B cell (primary cell): ENCODE results near the gene CPOX. TPM values are rescaled to one million over a fixed set of nuclear protein-coding genes. Genes with fewer than 3 reads are reported as not detected.
A peak's percentile ranks its signal among the peaks of the same experiment; 100 is the strongest.

Source experiments
- ATAC-seq: fragments of 200-7000 bp; cut with Tn5 transposase; one replicate; pipeline ENCODE4 v1.10.0; 2021; ENCODE audit warnings: low read depth, mild to moderate bottlenecking, moderate number of reproducible peaks, moderate library complexity
- CTCF ChIA-PET: fragments of 350-600 bp; sonication (Branson Sonifier 250); formaldehyde crosslinking; loops from one replicate; lab custom pipeline; 2021; ENCODE audit warnings: antibody characterized with exemption, inconsistent platforms; lab: Charles Lee
- POLR2A ChIA-PET: fragments of 350-600 bp; sonication (Branson Sonifier 250); formaldehyde crosslinking; loops from one replicate; lab custom pipeline; 2021; ENCODE audit warnings: antibody characterized with exemption; lab: Charles Lee
- DNase-seq: peaks from one replicate; pipeline ENCODE4 v3.0.0; 2013
- H2AFZ ChIP-seq: 2 replicates; pipeline ENCODE4 v1.6.1; 2012; ENCODE audit warnings: mild to moderate bottlenecking, low read depth, low read length; ENCODE audit not compliant: insufficient read depth, poor library complexity, severe bottlenecking
- H3K27ac ChIP-seq, 2 donors: 1 replicate in 1 of 2; 2 replicates in 1 of 2; pipeline ENCODE4 v1.5.1; 2012 to 2013; ENCODE audit warnings: low read length in 2 of 2, mild to moderate bottlenecking in 2 of 2, moderate library complexity in 1 of 2
- H3K27me3 ChIP-seq, 4 experiments: fragments of 200-600 bp in 1 of 4; sonication (generic) in 1 of 4; replicated peaks in 1 of 4; 1 replicate in 2 of 4; 2 replicates in 2 of 4; pipeline versions ENCODE4 v1.6.1 to v1.7.0; 2013 to 2016; ENCODE audit warnings: low read length in 3 of 4, mild to moderate bottlenecking in 2 of 4, mixed read lengths in 1 of 4, moderate library complexity in 1 of 4; ENCODE audit not compliant: insufficient read depth in 4 of 4, control insufficient read depth in 3 of 4; ENCODE audit errors: control extremely low read depth in 1 of 4
- H3K36me3 ChIP-seq, 2 experiments: replicated peaks in 1 of 2; 1 replicate in 1 of 2; 2 replicates in 1 of 2; pipeline versions ENCODE4 v1.6.1 to v1.7.1; 2013; ENCODE audit warnings: low read length in 1 of 2; ENCODE audit not compliant: insufficient read depth in 2 of 2, control insufficient read depth in 1 of 2; ENCODE audit errors: control extremely low read depth in 1 of 2, extremely low read depth in 1 of 2
- H3K4me1 ChIP-seq, 2 donors: fragments of 200-600 bp in 1 of 2; sonication (generic) in 1 of 2; 1 replicate in 1 of 2; 2 replicates in 1 of 2; pipeline versions ENCODE4 v1.5.1 to v1.6.1; 2013 to 2017; ENCODE audit warnings: low read length in 2 of 2; ENCODE audit not compliant: control insufficient read depth in 2 of 2, insufficient read depth in 2 of 2
- H3K4me2 ChIP-seq: replicated peaks from 2 replicates; pipeline ENCODE3; 2012; ENCODE audit warnings: mild to moderate bottlenecking, low read depth, low read length; ENCODE audit not compliant: poor library complexity, severe bottlenecking
- H3K4me3 ChIP-seq, 5 experiments: fragments of 200-600 bp in 1 of 5; sonication (generic) in 1 of 5; 1 replicate in 3 of 5; 2 replicates in 2 of 5; pipeline versions ENCODE4 v1.5.1 to v1.7.0; 2011 to 2016; ENCODE audit warnings: low read length in 4 of 5, mild to moderate bottlenecking in 4 of 5, low read depth in 2 of 5, control low read depth in 1 of 5, moderate library complexity in 1 of 5; ENCODE audit not compliant: insufficient read depth in 1 of 5; ENCODE audit errors: control extremely low read depth in 1 of 5, extremely low read depth in 1 of 5
- H3K79me2 ChIP-seq: fragments of 200-600 bp; sonication (generic); one replicate; pipeline ENCODE4 v1.6.0; 2016; ENCODE audit warnings: low read length; ENCODE audit not compliant: control insufficient read depth, insufficient read depth
- H3K9ac ChIP-seq: fragments of 200-600 bp; sonication (generic); 2 replicates; pipeline ENCODE4 v1.6.1; 2017; ENCODE audit warnings: mild to moderate bottlenecking, low read length, moderate library complexity
- H3K9me3 ChIP-seq, 3 donors: one replicate each; pipeline versions ENCODE4 v1.6.1 to v1.7.1; 2013; ENCODE audit warnings: low read length in 2 of 3; ENCODE audit not compliant: control insufficient read depth in 2 of 3, insufficient read depth in 1 of 3; ENCODE audit errors: control extremely low read depth in 1 of 3
- H4K20me1 ChIP-seq: 2 replicates; pipeline ENCODE4 v1.6.0; 2012; ENCODE audit warnings: mild to moderate bottlenecking, low read length; ENCODE audit not compliant: insufficient read depth, control insufficient read depth, poor library complexity, severe bottlenecking
- H3K27ac Mint-ChIP-seq: one replicate; pipeline ENCODE4 v1.8.0; 2021; ENCODE audit warnings: mixed read lengths
- H3K27me3 Mint-ChIP-seq: one replicate; pipeline ENCODE4 v1.8.0; 2021; ENCODE audit warnings: mixed read lengths
- H3K4me1 Mint-ChIP-seq: one replicate; pipeline ENCODE4 v1.8.0; 2021; ENCODE audit warnings: mixed read lengths
- H3K4me3 Mint-ChIP-seq: one replicate; pipeline ENCODE4 v1.8.0; 2021; ENCODE audit warnings: mixed read lengths
- H3K9me3 Mint-ChIP-seq: one replicate; pipeline ENCODE4 v1.8.0; 2022; ENCODE audit warnings: mixed read lengths; ENCODE audit not compliant: insufficient read depth
- CTCF ChIP-seq: fragments of 200-600 bp; IDR thresholded peaks from one replicate; pipeline ENCODE4 v1.8.0; 2022; ENCODE audit warnings: antibody characterized with exemption, mild to moderate bottlenecking
- EZH2 ChIP-seq: IDR thresholded peaks from 2 replicates; pipeline ENCODE4 v1.6.1; 2012; ENCODE audit warnings: borderline replicate concordance, low read depth, mild to moderate bottlenecking, moderate library complexity, low read length; ENCODE audit not compliant: insufficient read depth, poor library complexity, severe bottlenecking
- WGBS: methylation state at CpG from one replicate; pipeline ENCODE4 v1.1.5; 2013; ENCODE audit warnings: missing lambda C conversion rate; ENCODE audit not compliant: insufficient coverage; 5-methylcytosine and 5-hydroxymethylcytosine counted together
- intact Hi-C: fragments of 100-400 bp; cut with micrococcal nuclease; formaldehyde crosslinking; loops from one replicate; pipeline ENCODE4 v1.10.0; 2022
- polyA plus RNA-seq: library from polyadenylated mRNA; depleted of rRNA; stranded (reverse); fragments of >200 nt; gene quantifications from 2 replicates; pipeline ENCODE4 v1.2.3, GENCODE V29; 2012
- total RNA-seq, 2 donors: library from RNA; stranded (reverse); fragments of 120-200 nt in 1 of 2; gene quantifications; 1 replicate in 1 of 2; 2 replicates in 1 of 2; pipeline versions ENCODE4 v1.2.3 to v1.2.4, GENCODE V29; 2013 to 2022

Gene CPOX
- total and polyA plus RNA-seq, 2 donors (not counting 1 experiment from before 2014, with no cell fraction given): 6.8 to 17.5 TPM

DNA sequence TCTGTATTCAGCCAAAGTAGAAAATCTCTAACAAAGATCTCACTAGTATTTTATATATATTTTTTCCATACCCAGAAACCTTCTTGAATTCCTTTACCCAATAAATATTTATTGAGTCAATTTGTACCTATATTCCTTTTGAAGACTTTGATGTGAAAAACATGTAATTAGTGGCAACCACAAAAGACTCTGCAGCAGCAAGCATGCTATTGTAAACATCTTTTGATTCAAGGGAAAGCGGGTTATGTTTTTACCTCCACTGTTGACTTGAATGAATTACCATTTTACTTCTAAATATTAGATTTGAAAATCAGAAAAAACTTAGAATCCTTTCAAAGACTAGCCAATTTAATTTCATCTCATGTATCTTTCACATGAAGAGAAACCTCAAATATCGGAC, 59.2 kb downstream of the CPOX start:
- WGBS: no CpG with 5 or more reads among the region's 2 CpGs
- Histone ChIP-seq H3K9ac (no peak overlapping the region), H2AFZ (no peak overlapping the region), H3K4me2 (no peak overlapping the region), H3K27me3 (no peaks in the 10 kb centered on the region), H3K9me3 (no peaks in the 10 kb centered on the region), H4K20me1 (no peaks in the 10 kb centered on the region), H3K79me2 (no peaks in the 10 kb centered on the region), H3K4me1 (no peaks in the 10 kb centered on the region), H3K4me3 (peak overlapping the region in 2 of 5 experiments; percentile 18 to 40), H3K27ac (no peak overlapping the region), H3K36me3 (no peaks in the 10 kb centered on the region)
- TF ChIP-seq CTCF (no peak), EZH2 (no peak)
- no peak overlapping the region for H3K4me3 Mint-ChIP-seq
- H3K27me3 Mint-ChIP-seq: peaks cover 3% of the 10 kb centered on the region
- no peak overlapping the region for H3K27ac Mint-ChIP-seq
- H3K4me1 Mint-ChIP-seq: peaks cover 10% of the 10 kb centered on the region
- ChIA-PET CTCF (no interaction called here), POLR2A (no interaction called here)
- no peak for DNase-seq
- intact Hi-C loops: no loop called here
- H3K9me3 Mint-ChIP-seq: no peaks in the 10 kb centered on the region
- ATAC-seq: no peak

DNA sequence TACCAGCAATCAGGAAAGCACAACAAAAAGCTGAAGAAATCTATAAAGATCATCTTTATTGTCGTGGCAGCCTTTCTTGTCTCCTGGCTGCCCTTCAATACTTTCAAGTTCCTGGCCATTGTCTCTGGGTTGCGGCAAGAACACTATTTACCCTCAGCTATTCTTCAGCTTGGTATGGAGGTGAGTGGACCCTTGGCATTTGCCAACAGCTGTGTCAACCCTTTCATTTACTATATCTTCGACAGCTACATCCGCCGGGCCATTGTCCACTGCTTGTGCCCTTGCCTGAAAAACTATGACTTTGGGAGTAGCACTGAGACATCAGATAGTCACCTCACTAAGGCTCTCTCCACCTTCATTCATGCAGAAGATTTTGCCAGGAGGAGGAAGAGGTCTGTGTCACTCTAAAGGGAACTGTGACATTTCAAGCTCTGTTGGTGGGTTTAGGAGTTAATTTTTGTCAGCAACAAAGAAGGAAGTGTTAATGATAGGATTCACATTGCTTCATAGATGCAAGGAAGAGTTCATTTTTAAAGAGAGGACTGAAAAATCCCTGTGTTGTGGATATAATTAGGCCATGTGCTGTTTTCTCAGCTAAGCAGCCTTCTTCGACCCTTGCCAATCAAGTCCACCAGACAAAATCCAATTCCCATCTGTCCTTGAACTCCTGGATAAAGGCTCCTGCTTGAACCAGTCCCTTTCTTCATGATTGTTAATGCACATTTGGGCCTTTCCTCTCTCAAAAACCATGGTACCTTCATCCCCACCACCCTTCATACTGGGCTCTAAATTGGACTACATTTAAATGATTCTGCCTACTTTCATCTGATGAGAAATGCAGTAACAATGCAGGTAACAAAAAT, 60.5 kb downstream of the CPOX start:
- Histone ChIP-seq H3K9ac (no peak overlapping the region), H3K27me3 (no peaks in the 10 kb centered on the region), H3K27ac (no peak overlapping the region), H2AFZ (no peak overlapping the region), H3K4me2 (no peak overlapping the region), H3K4me1 (no peaks in the 10 kb centered on the region), H3K4me3 (peak overlapping the region in 2 of 5 experiments; percentile 35 to 40), H3K79me2 (no peaks in the 10 kb centered on the region), H3K36me3 (no peaks in the 10 kb centered on the region), H4K20me1 (no peaks in the 10 kb centered on the region), H3K9me3 (no peaks in the 10 kb centered on the region)
- peak overlapping the region; percentile 62 for H3K27ac Mint-ChIP-seq
- ATAC-seq (no peak), DNase-seq (no peak)
- TF ChIP-seq CTCF (no peak), EZH2 (no peak)
- H3K4me3 Mint-ChIP-seq: peak overlapping the region; percentile 55
- WGBS: 93% methylated on average over 4 of the region's 6 CpGs
- H3K4me1 Mint-ChIP-seq: peaks cover 10% of the 10 kb centered on the region
- intact Hi-C loops: no loop called here
- peaks cover 3% of the 10 kb centered on the region for H3K27me3 Mint-ChIP-seq
- CTCF ChIA-PET: interaction anchor here (0.5 to 1.5 kb wide), 3 partner anchors 69 to 73 kb away, joined by 3 to 4 read pairs (median 4); no protein-coding TSS in a partner anchor
- H3K9me3 Mint-ChIP-seq: no peaks in the 10 kb centered on the region
- POLR2A ChIA-PET: no interaction called here
